ENCODE results near the gene EVI2A.

- TF ChIP-seq CTCF (IDR thresholded peaks at IDR 0.05 in 8 of 11, conservative IDR thresholded peaks at IDR 0.05 in 3 of 11) (no peak), POLR2A (IDR thresholded peaks at IDR 0.05) (no peak), POLR2AphosphoS5 (IDR thresholded peaks at IDR 0.05) (no peak)
Measured at GRCh38 chr17:31339906-31340661, 18.7 kb upstream of the EVI2A start.

Data from spleen (tissue), 7 donors.